HepG2 (cell line): ENCODE results near the gene TMEM86B.

Experiments
- BATF2 ChIP-seq: sonication (generic); formaldehyde crosslinking; IDR thresholded peaks from 2 replicates; pipeline ENCODE4 v1.8.0; 2022; ENCODE audit warnings: mild to moderate bottlenecking, missing genetic modification reagents, moderate library complexity
- CHD4 ChIP-seq: fragments of 200-600 bp; sonication (generic); IDR thresholded peaks from 2 replicates; pipeline ENCODE4 v1.7.0; 2017; ENCODE audit warnings: mild to moderate bottlenecking, low read length, borderline replicate concordance
- HNRNPH1 ChIP-seq: fragments of 200-400 bp; formaldehyde crosslinking; optimal IDR thresholded peaks from 2 replicates; pipeline ENCODE3; 2017; ENCODE audit warnings: mild to moderate bottlenecking, low read depth, low read length
- RAD21 ChIP-seq: fragments of 450-650 bp; formaldehyde crosslinking; IDR thresholded peaks from 2 replicates; pipeline ENCODE4 v1.5.0; 2020; ENCODE audit warnings: mild to moderate bottlenecking
- REST ChIP-seq, 2 experiments: IDR thresholded peaks; 2 replicates each; pipeline ENCODE4 v1.6.1; 2011 to 2012; ENCODE audit warnings: low read length in 2 of 2, borderline replicate concordance in 1 of 2, low read depth in 1 of 2, mild to moderate bottlenecking in 1 of 2, moderate library complexity in 1 of 2
- RNF2 ChIP-seq: fragments of 450-650 bp; conservative IDR thresholded peaks from 2 replicates; pipeline ENCODE4 v1.6.1; 2016; ENCODE audit warnings: low read depth
- SKIL ChIP-seq: sonication (generic); formaldehyde crosslinking; IDR thresholded peaks from 2 replicates; pipeline ENCODE4 v1.8.0; 2022; ENCODE audit warnings: missing genetic modification reagents, mild to moderate bottlenecking, moderate library complexity, borderline replicate concordance
- SRF ChIP-seq: IDR thresholded peaks from 2 replicates; pipeline ENCODE4 v1.6.1; 2011; ENCODE audit warnings: mild to moderate bottlenecking, low read depth, low read length, moderate library complexity
- TCF12 ChIP-seq, 2 experiments: fragments of 450-650 bp in 1 of 2; sonication (generic) in 1 of 2; formaldehyde crosslinking in 1 of 2; IDR thresholded peaks; 2 replicates each; pipeline versions ENCODE4 v1.6.1 to v1.8.0; 2017 to 2022; ENCODE audit warnings: antibody characterized with exemption in 1 of 2, mild to moderate bottlenecking in 1 of 2, missing genetic modification reagents in 1 of 2, moderate library complexity in 1 of 2
- THAP7 ChIP-seq: sonication (generic); formaldehyde crosslinking; IDR thresholded peaks from 2 replicates; pipeline ENCODE4 v1.8.1; 2023; ENCODE audit warnings: mild to moderate bottlenecking, missing genetic modification reagents
- YY1 ChIP-seq: IDR thresholded peaks from 2 replicates; pipeline ENCODE4 v1.6.1; 2011; ENCODE audit warnings: low read length, low read depth, moderate library complexity, mild to moderate bottlenecking; ENCODE audit not compliant: insufficient read depth, insufficient replicate concordance
- ZNF331 ChIP-seq: sonication (generic); formaldehyde crosslinking; IDR thresholded peaks from 2 replicates; pipeline ENCODE4 v1.4.0; 2020; ENCODE audit warnings: missing genetic modification reagents

DNA sequence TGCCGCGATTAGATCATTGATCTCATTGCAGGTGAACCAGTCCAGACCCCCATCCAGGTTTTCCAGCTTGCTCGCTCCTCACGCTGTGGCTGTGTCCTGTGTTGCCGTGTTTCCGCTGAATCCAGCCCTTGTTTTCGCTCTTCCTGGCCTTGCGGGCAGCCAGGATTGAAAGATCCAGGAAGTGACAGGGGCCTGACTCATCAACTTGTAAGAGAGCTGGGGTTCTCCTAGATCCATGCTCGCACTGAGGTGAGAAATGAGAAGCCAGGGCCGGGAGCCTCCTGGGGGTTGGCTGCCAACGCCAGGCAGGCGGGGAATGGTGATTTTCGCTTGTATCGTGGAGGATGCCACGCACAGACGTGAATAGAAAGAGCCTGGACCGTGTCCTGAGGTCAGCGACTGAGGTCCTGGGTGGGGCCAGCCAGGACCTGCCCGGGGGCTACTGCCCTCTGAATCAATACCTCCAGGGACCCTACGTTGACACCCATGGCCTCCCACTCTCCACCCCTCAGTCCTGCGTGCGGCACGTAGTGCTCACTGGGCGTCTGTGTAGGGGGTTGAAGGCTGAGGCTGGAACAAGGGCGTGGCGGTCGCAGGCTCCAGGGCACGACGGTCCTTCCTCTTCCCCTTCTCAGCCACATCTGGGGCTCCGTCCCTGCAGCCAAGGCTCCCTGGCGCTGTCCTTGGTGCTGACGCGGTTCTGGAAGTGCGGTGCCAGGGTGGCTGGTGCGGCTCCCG is 11.9 kb downstream of the TMEM86B start:
- TF ChIP-seq TCF12 (IDR thresholded peaks at IDR 0.05): no peak
- peak; percentile 88 for TF ChIP-seq TCF12 (CRISPR knock-in tag; IDR thresholded peaks at IDR 0.05)
- 0 out of 2 replicates have a peak, but pooled peaks have one; percentile 28 for TF ChIP-seq BATF2 (CRISPR knock-in tag)
- peak; percentile 97 for TF ChIP-seq ZNF331
- 0 out of 2 replicates have a peak, but pooled peaks have one; percentile 24 for TF ChIP-seq SRF
- TF ChIP-seq CHD4: no peak
- TF ChIP-seq THAP7 (CRISPR knock-in tag): peak; percentile 75; the same call in 1 of the 2 replicates
- peak; percentile 99 to 100 for TF ChIP-seq REST (IDR thresholded peaks at IDR 0.05; ENCODE audit: borderline replicate concordance in 1 of 2, low read depth in 1 of 2, low read length in 2 of 2)
- TF ChIP-seq YY1: peak; percentile 85
- TF ChIP-seq RAD21 (CRISPR knock-in tag): peak; percentile 26; the same call in 1 of the 2 replicates
- no peak; the same call in 1 of the 2 replicates for TF ChIP-seq RNF2
- TF ChIP-seq HNRNPH1: no peak
- peak; percentile 71 for TF ChIP-seq SKIL
